K562 (cell line): ENCODE data around the gene SYT1. TPM values are rescaled to one million over a fixed set of nuclear protein-coding genes. Genes with fewer than 3 reads are reported as not detected.

Source experiments
- ATAC-seq: fragments of 200-7000 bp; cut with Tn5 transposase; 3 replicates; pipeline ENCODE4 v1.9.1; 2020; ENCODE audit warnings: moderate library complexity
- BruUV-seq: library from RNA; stranded (reverse); fragments of 400-500 nt; replicated peaks from 2 replicates; lab custom pipeline; 2021; lab: Mats Ljungman, UMichigan
- CTCF ChIA-PET: fragments of 300-600 bp; formaldehyde crosslinking; extraction: SDS; loops from one replicate; lab custom pipeline; 2021; ENCODE audit warnings: low intra/inter-chr PET ratio; lab: Yijun Ruan, JAX
- POLR2A ChIA-PET: fragments of 300-600, 350-650 bp; sonication (Branson Sonifier 250); formaldehyde crosslinking; extraction: SDS; loops from one replicate; lab custom pipeline; 2021; ENCODE audit warnings: antibody characterized with exemption, inconsistent platforms; lab: Yijun Ruan, JAX
- DNase-seq, 4 experiments: peaks; one replicate each; pipeline versions ENCODE4 v3.0.0 to v3.0.0-alpha.2; 2011 to 2018; ENCODE audit warnings: low spot score in 3 of 4, mixed read lengths in 3 of 4; ENCODE audit errors: extremely low read depth in 1 of 4
- FAIRE-seq: peaks from 2 replicates; lab custom pipeline; 2011; peaks lifted over from hg19 to GRCh38; lab: Jason Lieb, UNC
- H2AFZ ChIP-seq: 2 replicates; pipeline ENCODE4 v1.6.0; 2011; ENCODE audit warnings: low read depth, low read length, control low read depth, inconsistent platforms
- H3K27ac ChIP-seq: fragments of 200-600 bp; 3 replicates; pipeline ENCODE4 v1.8.0; 2011; ENCODE audit warnings: low read depth, mild to moderate bottlenecking, control low read depth, inconsistent platforms, low read length, moderate library complexity, mixed read lengths; ENCODE audit errors: extremely low read depth
- H3K27me3 ChIP-seq, 2 experiments: fragments of 300-600 bp in 1 of 2; 2 replicates in 1 of 2; 3 replicates in 1 of 2; pipeline versions ENCODE4 v1.6.0 to v1.8.0; 2011; ENCODE audit warnings: inconsistent platforms in 2 of 2, low read length in 2 of 2, mild to moderate bottlenecking in 1 of 2, mixed read lengths in 1 of 2, moderate library complexity in 1 of 2; ENCODE audit not compliant: control insufficient read depth in 2 of 2, insufficient read depth in 2 of 2
- H3K36me3 ChIP-seq: fragments of 300-600 bp; 3 replicates; pipeline ENCODE4 v1.8.0; 2011; ENCODE audit warnings: mild to moderate bottlenecking, low read length, inconsistent platforms; ENCODE audit not compliant: control insufficient read depth, insufficient read depth
- H3K4me1 ChIP-seq, 2 experiments: fragments of 200-600 bp in 1 of 2; replicated peaks in 1 of 2; 2 replicates in 1 of 2; 3 replicates in 1 of 2; pipeline versions ENCODE4 v1.5.1 to v1.8.0; 2011; ENCODE audit warnings: inconsistent platforms in 2 of 2, low read length in 2 of 2, mild to moderate bottlenecking in 1 of 2, mixed read lengths in 1 of 2, moderate library complexity in 1 of 2; ENCODE audit not compliant: control insufficient read depth in 2 of 2, insufficient read depth in 2 of 2
- H3K4me2 ChIP-seq: 2 replicates; pipeline ENCODE4 v1.6.1; 2011; ENCODE audit warnings: low read length, control low read depth, inconsistent platforms, mixed read lengths; ENCODE audit not compliant: insufficient read depth
- H3K4me3 ChIP-seq: fragments of 200-600 bp; sonication (generic), shearing (Covaris generic); 2 replicates; pipeline ENCODE4 v1.5.1; 2016; ENCODE audit warnings: control low read depth, inconsistent platforms
- H3K79me2 ChIP-seq: fragments of 200-600 bp; 3 replicates; pipeline ENCODE4 v1.8.0; 2011; ENCODE audit warnings: low read length, inconsistent platforms; ENCODE audit not compliant: control insufficient read depth, insufficient read depth
- H3K9ac ChIP-seq, 2 experiments: 2 replicates each; pipeline versions ENCODE4 v1.6.0 to v1.6.1; 2011; ENCODE audit warnings: low read depth in 2 of 2, low read length in 2 of 2, control low read depth in 1 of 2, inconsistent platforms in 1 of 2, mild to moderate bottlenecking in 1 of 2, mixed read lengths in 1 of 2; ENCODE audit not compliant: insufficient read depth in 1 of 2
- H3K9me1 ChIP-seq: one replicate; pipeline ENCODE4 v1.6.0; 2011; ENCODE audit warnings: inconsistent platforms, mild to moderate bottlenecking, low read length, moderate library complexity; ENCODE audit not compliant: control insufficient read depth, insufficient read depth
- H3K9me3 ChIP-seq: replicated peaks from 2 replicates; pipeline ENCODE4 v1.5.1; 2011; ENCODE audit warnings: low read depth, low read length, inconsistent platforms; ENCODE audit not compliant: control insufficient read depth, insufficient read depth
- H4K20me1 ChIP-seq: replicated peaks from 2 replicates; pipeline ENCODE4 v1.6.1; 2011; ENCODE audit warnings: low read length, inconsistent platforms, mixed read lengths; ENCODE audit not compliant: control insufficient read depth, insufficient read depth
- WGBS: fragments of 100-300 bp; shearing (Covaris generic); methylation state at CpG from one replicate; pipeline ENCODE4 v1.1.6; 2016; ENCODE audit warnings: low coverage, mixed read lengths; ENCODE audit not compliant: insufficient coverage; ENCODE audit errors: missing lambda C conversion rate; 5-methylcytosine and 5-hydroxymethylcytosine counted together
- in situ Hi-C: fragments of 300-500 bp; cut with MboI; formaldehyde crosslinking; loops from 4 replicates; pipeline ENCODE4 v1.15.0; 2018; ENCODE audit warnings: inconsistent platforms, mixed read lengths
- intact Hi-C: fragments of 100-400 bp; cut with micrococcal nuclease; formaldehyde crosslinking; loops from 2 replicates; pipeline ENCODE4 v1.14.2; 2022
- polyA plus RNA-seq, 8 experiments: library from polyadenylated mRNA; depleted of rRNA in 4 of 8; stranded (reverse) in 5 of 8; unstranded in 3 of 8; fragments of >200 nt; fragmentation: Nextera tagmentation in 2 of 8; fragmentation: Illumina TruSeq in 1 of 8; extraction: Ambion mirVana in 2 of 8; extraction: Trizol in 1 of 8; gene quantifications; 2 replicates each; pipeline versions ENCODE4 v1.2.1 to v1.2.3, GENCODE V29; 2011 to 2014; ENCODE audit warnings: inconsistent platforms in 1 of 8, missing spikeins in 1 of 8
- total RNA-seq, 7 experiments: library from RNA; depleted of rRNA in 6 of 7; stranded (reverse); fragments of >200 nt in 6 of 7; fragmentation: Illumina TruSeq in 2 of 7; extraction: Trizol in 2 of 7; gene quantifications; 2 replicates each; pipeline versions ENCODE4 v1.2.1 to v1.2.3, GENCODE V29; 2011 to 2021; ENCODE audit warnings: low replicate concordance in 1 of 7
- TF ChIP-seq, protein P1 (sequence below): fragments of 450-650 bp; IDR thresholded peaks from 2 replicates; pipeline ENCODE4 v1.6.1; 2016; ENCODE audit warnings: antibody characterized with exemption
- TF ChIP-seq, protein P2 (sequence below): sonication (generic); formaldehyde crosslinking; IDR thresholded peaks from 2 replicates; pipeline ENCODE4 v1.8.1; 2023; ENCODE audit warnings: mild to moderate bottlenecking, missing genetic modification reagents, moderate library complexity
- TF ChIP-seq, protein P3 (sequence below): fragments of 250-450 bp; sonication (Bioruptor Pico); IDR thresholded peaks from 2 replicates; pipeline ENCODE4 v1.9.0; 2021; ENCODE audit warnings: mild to moderate bottlenecking
- TF ChIP-seq, protein P4 (sequence below): fragments of 450-650 bp; IDR thresholded peaks from 2 replicates; pipeline ENCODE4 v1.6.1; 2016; ENCODE audit warnings: mild to moderate bottlenecking, moderate library complexity

Gene SYT1
- total and polyA plus RNA-seq, 9 of the 15 experiments (the other 6 are each of a cell fraction or from before 2014, with no cell fraction given) = 0.03 to 0.13 (median 0.07) TPM; not detected in 4

DNA sequence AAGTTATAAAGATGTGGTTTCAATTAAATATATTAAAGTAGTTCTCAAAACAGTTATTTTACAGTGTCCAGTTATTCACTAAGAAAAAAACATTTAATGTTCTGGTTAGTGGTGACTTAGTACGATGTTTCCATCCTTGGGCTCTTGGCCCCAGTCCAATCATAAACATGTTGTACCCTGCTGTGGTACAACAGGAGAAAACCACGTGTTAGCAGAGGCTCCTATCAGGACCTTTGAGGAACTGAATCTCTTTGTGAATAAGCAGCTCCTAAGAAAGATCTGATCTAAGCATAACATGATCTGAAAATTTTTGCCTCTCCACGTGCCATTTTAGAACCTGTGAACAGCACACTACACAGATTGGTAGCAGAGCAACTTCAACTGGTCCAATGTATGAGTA lies 234.0 kb downstream of the SYT1 start (continued):
- TF ChIP-seq, protein P1, sequence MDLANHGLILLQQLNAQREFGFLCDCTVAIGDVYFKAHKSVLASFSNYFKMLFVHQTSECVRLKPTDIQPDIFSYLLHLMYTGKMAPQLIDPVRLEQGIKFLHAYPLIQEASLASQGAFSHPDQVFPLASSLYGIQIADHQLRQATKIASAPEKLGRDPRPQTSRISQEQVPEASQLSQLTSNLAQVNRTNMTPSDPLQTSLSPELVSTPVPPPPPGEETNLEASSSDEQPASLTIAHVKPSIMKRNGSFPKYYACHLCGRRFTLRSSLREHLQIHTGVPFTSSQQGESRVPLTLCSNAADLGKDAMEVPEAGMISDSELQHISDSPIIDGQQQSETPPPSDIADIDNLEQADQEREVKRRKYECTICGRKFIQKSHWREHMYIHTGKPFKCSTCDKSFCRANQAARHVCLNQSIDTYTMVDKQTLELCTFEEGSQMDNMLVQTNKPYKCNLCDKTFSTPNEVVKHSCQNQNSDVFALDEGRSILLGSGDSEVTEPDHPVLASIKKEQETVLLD = no peak

DNA sequence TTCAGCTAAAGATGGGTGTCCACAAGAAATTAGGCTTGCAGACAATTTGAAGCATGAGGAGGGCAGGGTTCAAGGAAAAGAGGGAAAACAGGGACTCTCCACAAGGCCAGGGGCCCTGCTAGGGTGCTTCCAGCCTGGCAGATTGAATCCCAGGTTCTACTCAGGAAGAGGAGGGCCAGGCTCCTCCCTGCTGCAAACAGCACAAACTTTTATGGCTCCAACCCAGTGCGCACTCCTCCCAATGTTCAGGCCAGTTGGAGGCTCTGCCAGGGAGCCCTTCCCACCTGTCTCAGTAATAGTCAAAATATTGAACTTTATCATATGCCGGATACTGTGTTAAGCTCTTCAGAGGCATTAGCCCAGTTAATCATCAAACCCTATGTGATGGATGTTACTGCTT lies 244.4 kb downstream of the SYT1 start:
- CTCF ChIA-PET = no interaction called here
- no peak overlapping the region for H2AFZ ChIP-seq
- WGBS = 0% methylated on average over 2 of the region's 2 CpGs
- TF ChIP-seq, protein P2, sequence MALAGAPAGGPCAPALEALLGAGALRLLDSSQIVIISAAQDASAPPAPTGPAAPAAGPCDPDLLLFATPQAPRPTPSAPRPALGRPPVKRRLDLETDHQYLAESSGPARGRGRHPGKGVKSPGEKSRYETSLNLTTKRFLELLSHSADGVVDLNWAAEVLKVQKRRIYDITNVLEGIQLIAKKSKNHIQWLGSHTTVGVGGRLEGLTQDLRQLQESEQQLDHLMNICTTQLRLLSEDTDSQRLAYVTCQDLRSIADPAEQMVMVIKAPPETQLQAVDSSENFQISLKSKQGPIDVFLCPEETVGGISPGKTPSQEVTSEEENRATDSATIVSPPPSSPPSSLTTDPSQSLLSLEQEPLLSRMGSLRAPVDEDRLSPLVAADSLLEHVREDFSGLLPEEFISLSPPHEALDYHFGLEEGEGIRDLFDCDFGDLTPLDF (CRISPR knock-in tag) = no peak
- TF ChIP-seq, protein P3, sequence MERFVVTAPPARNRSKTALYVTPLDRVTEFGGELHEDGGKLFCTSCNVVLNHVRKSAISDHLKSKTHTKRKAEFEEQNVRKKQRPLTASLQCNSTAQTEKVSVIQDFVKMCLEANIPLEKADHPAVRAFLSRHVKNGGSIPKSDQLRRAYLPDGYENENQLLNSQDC (CRISPR knock-in tag) = no peak
- TF ChIP-seq, protein P4, sequence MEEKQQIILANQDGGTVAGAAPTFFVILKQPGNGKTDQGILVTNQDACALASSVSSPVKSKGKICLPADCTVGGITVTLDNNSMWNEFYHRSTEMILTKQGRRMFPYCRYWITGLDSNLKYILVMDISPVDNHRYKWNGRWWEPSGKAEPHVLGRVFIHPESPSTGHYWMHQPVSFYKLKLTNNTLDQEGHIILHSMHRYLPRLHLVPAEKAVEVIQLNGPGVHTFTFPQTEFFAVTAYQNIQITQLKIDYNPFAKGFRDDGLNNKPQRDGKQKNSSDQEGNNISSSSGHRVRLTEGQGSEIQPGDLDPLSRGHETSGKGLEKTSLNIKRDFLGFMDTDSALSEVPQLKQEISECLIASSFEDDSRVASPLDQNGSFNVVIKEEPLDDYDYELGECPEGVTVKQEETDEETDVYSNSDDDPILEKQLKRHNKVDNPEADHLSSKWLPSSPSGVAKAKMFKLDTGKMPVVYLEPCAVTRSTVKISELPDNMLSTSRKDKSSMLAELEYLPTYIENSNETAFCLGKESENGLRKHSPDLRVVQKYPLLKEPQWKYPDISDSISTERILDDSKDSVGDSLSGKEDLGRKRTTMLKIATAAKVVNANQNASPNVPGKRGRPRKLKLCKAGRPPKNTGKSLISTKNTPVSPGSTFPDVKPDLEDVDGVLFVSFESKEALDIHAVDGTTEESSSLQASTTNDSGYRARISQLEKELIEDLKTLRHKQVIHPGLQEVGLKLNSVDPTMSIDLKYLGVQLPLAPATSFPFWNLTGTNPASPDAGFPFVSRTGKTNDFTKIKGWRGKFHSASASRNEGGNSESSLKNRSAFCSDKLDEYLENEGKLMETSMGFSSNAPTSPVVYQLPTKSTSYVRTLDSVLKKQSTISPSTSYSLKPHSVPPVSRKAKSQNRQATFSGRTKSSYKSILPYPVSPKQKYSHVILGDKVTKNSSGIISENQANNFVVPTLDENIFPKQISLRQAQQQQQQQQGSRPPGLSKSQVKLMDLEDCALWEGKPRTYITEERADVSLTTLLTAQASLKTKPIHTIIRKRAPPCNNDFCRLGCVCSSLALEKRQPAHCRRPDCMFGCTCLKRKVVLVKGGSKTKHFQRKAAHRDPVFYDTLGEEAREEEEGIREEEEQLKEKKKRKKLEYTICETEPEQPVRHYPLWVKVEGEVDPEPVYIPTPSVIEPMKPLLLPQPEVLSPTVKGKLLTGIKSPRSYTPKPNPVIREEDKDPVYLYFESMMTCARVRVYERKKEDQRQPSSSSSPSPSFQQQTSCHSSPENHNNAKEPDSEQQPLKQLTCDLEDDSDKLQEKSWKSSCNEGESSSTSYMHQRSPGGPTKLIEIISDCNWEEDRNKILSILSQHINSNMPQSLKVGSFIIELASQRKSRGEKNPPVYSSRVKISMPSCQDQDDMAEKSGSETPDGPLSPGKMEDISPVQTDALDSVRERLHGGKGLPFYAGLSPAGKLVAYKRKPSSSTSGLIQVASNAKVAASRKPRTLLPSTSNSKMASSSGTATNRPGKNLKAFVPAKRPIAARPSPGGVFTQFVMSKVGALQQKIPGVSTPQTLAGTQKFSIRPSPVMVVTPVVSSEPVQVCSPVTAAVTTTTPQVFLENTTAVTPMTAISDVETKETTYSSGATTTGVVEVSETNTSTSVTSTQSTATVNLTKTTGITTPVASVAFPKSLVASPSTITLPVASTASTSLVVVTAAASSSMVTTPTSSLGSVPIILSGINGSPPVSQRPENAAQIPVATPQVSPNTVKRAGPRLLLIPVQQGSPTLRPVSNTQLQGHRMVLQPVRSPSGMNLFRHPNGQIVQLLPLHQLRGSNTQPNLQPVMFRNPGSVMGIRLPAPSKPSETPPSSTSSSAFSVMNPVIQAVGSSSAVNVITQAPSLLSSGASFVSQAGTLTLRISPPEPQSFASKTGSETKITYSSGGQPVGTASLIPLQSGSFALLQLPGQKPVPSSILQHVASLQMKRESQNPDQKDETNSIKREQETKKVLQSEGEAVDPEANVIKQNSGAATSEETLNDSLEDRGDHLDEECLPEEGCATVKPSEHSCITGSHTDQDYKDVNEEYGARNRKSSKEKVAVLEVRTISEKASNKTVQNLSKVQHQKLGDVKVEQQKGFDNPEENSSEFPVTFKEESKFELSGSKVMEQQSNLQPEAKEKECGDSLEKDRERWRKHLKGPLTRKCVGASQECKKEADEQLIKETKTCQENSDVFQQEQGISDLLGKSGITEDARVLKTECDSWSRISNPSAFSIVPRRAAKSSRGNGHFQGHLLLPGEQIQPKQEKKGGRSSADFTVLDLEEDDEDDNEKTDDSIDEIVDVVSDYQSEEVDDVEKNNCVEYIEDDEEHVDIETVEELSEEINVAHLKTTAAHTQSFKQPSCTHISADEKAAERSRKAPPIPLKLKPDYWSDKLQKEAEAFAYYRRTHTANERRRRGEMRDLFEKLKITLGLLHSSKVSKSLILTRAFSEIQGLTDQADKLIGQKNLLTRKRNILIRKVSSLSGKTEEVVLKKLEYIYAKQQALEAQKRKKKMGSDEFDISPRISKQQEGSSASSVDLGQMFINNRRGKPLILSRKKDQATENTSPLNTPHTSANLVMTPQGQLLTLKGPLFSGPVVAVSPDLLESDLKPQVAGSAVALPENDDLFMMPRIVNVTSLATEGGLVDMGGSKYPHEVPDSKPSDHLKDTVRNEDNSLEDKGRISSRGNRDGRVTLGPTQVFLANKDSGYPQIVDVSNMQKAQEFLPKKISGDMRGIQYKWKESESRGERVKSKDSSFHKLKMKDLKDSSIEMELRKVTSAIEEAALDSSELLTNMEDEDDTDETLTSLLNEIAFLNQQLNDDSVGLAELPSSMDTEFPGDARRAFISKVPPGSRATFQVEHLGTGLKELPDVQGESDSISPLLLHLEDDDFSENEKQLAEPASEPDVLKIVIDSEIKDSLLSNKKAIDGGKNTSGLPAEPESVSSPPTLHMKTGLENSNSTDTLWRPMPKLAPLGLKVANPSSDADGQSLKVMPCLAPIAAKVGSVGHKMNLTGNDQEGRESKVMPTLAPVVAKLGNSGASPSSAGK = no peak

More for the DNA sequence above, 244.4 kb downstream of the SYT1 start:
- intact Hi-C loops (no loop called here), in situ Hi-C loops (no loop called here)
- Histone ChIP-seq H3K36me3 (no peaks in the 10 kb centered on the region), H3K4me1 (no peaks in the 10 kb centered on the region), H3K27ac (no peak overlapping the region), H3K4me3 (no peak overlapping the region), H3K9ac (no peak overlapping the region), H3K27me3 (no peaks in the 10 kb centered on the region), H3K9me3 (no peaks in the 10 kb centered on the region), H3K79me2 (no peaks in the 10 kb centered on the region), H4K20me1 (no peaks in the 10 kb centered on the region), H3K4me2 (no peak overlapping the region), H3K9me1 (no peaks in the 10 kb centered on the region)
- FAIRE-seq (no peak), ATAC-seq (no peak), DNase-seq (no peak)
- BruUV-seq = no TSS peak
- POLR2A ChIA-PET = no interaction called here
